SU-DHL-6 (cell line): ENCODE results near the gene FAM81A.

Experiments used
- H2AFZ ChIP-seq: fragments of 200-600 bp; sonication (generic); 2 replicates; pipeline ENCODE4 v1.6.1; 2014; ENCODE audit warnings: low read depth, mild to moderate bottlenecking, moderate library complexity, mixed read lengths, antibody characterized with exemption, low read length; ENCODE audit not compliant: severe bottlenecking
- H3F3A ChIP-seq: fragments of 200-600 bp; shearing (Covaris generic); 2 replicates; pipeline ENCODE4 v1.6.0; 2016; ENCODE audit warnings: antibody characterized with exemption, mild to moderate bottlenecking; ENCODE audit not compliant: insufficient read depth
- H3K27ac ChIP-seq: fragments of 200-600 bp; sonication (generic); 2 replicates; pipeline ENCODE4 v1.5.1; 2016; ENCODE audit warnings: low read depth, mild to moderate bottlenecking, low read length, moderate library complexity, mixed read lengths
- H3K27me3 ChIP-seq: fragments of 200-600 bp; sonication (generic), shearing (Covaris generic); 2 replicates; pipeline ENCODE4 v1.6.0; 2014; ENCODE audit warnings: mild to moderate bottlenecking, low read length
- H3K36me3 ChIP-seq: fragments of 200-600 bp; sonication (generic); 2 replicates; pipeline ENCODE4 v1.6.1; 2014; ENCODE audit warnings: mild to moderate bottlenecking, low read length, mixed read lengths
- H3K4me2 ChIP-seq: fragments of 300-600, 200-600 bp; shearing (Covaris generic), sonication (generic); 2 replicates; pipeline ENCODE4 v1.6.0; 2014; ENCODE audit warnings: low read length, low read depth, mild to moderate bottlenecking; ENCODE audit not compliant: poor library complexity, severe bottlenecking
- H3K4me3 ChIP-seq: fragments of 200-600 bp; sonication (generic); 2 replicates; pipeline ENCODE4 v1.5.1; 2014; ENCODE audit warnings: antibody characterized with exemption, low read length, mild to moderate bottlenecking, mixed read lengths; ENCODE audit not compliant: insufficient read depth, poor library complexity, severe bottlenecking
- H3K79me2 ChIP-seq: fragments of 200-600 bp; sonication (generic); 2 replicates; pipeline ENCODE4 v1.6.1; 2014; ENCODE audit warnings: mild to moderate bottlenecking, low read length, moderate library complexity; ENCODE audit not compliant: insufficient read depth
- H3K9ac ChIP-seq: fragments of 200-600 bp; sonication (generic); 2 replicates; pipeline ENCODE4 v1.7.0; 2014; ENCODE audit warnings: mild to moderate bottlenecking, low read length
- H3K9me2 ChIP-seq: fragments of 200-600 bp; sonication (generic); replicated peaks from 2 replicates; pipeline ENCODE4 v1.6.1; 2014; ENCODE audit warnings: low read length; ENCODE audit not compliant: insufficient read depth
- H3K9me3 ChIP-seq: fragments of 200-600 bp; sonication (generic); 2 replicates; pipeline ENCODE4 v1.6.1; 2014; ENCODE audit warnings: low read length, mixed read lengths; ENCODE audit not compliant: insufficient read depth
- H4K20me1 ChIP-seq: fragments of 200-600 bp; sonication (generic); 2 replicates; pipeline ENCODE4 v1.6.1; 2014; ENCODE audit warnings: low read depth, mild to moderate bottlenecking, antibody characterized with exemption, low read length, moderate library complexity, mixed read lengths
- EZH2phosphoT487 ChIP-seq: fragments of 200-600 bp; sonication (generic), shearing (Covaris generic); conservative IDR thresholded peaks from 2 replicates; pipeline ENCODE4 v1.6.1; 2018; ENCODE audit warnings: mild to moderate bottlenecking, antibody characterized with exemption, low read length, moderate library complexity, mixed read lengths
- TF ChIP-seq, protein P1 (sequence below): fragments of 200-600 bp; sonication (generic); IDR thresholded peaks from one replicate; pipeline ENCODE4 v1.5.1; 2017; ENCODE audit warnings: antibody characterized with exemption, mild to moderate bottlenecking, low read length, moderate library complexity; ENCODE audit not compliant: insufficient read depth, poor library complexity, severe bottlenecking

Gene FAM81A

GRCh38 chr15:59548501-59549226 lies 110.7 kb downstream of the FAM81A start:
- H4K20me1 ChIP-seq = no peaks in the 10 kb centered on the region
- H3K4me3 ChIP-seq = no peak overlapping the region
- no peak overlapping the region for H3K4me2 ChIP-seq
- no peak overlapping the region for H3K27ac ChIP-seq
- no peaks in the 10 kb centered on the region for H3K27me3 ChIP-seq
- no peaks in the 10 kb centered on the region for H3K9me3 ChIP-seq
- H3K36me3 ChIP-seq = no peaks in the 10 kb centered on the region
- H3F3A ChIP-seq = no peaks in the 10 kb centered on the region
- TF ChIP-seq EZH2phosphoT487 = no peak
- TF ChIP-seq, protein P1, sequence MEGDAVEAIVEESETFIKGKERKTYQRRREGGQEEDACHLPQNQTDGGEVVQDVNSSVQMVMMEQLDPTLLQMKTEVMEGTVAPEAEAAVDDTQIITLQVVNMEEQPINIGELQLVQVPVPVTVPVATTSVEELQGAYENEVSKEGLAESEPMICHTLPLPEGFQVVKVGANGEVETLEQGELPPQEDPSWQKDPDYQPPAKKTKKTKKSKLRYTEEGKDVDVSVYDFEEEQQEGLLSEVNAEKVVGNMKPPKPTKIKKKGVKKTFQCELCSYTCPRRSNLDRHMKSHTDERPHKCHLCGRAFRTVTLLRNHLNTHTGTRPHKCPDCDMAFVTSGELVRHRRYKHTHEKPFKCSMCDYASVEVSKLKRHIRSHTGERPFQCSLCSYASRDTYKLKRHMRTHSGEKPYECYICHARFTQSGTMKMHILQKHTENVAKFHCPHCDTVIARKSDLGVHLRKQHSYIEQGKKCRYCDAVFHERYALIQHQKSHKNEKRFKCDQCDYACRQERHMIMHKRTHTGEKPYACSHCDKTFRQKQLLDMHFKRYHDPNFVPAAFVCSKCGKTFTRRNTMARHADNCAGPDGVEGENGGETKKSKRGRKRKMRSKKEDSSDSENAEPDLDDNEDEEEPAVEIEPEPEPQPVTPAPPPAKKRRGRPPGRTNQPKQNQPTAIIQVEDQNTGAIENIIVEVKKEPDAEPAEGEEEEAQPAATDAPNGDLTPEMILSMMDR = no peak
- no peaks in the 10 kb centered on the region for H3K9me2 ChIP-seq
- H2AFZ ChIP-seq = no peak overlapping the region
- no peaks in the 10 kb centered on the region for H3K79me2 ChIP-seq
- no peak overlapping the region for H3K9ac ChIP-seq

DNA sequence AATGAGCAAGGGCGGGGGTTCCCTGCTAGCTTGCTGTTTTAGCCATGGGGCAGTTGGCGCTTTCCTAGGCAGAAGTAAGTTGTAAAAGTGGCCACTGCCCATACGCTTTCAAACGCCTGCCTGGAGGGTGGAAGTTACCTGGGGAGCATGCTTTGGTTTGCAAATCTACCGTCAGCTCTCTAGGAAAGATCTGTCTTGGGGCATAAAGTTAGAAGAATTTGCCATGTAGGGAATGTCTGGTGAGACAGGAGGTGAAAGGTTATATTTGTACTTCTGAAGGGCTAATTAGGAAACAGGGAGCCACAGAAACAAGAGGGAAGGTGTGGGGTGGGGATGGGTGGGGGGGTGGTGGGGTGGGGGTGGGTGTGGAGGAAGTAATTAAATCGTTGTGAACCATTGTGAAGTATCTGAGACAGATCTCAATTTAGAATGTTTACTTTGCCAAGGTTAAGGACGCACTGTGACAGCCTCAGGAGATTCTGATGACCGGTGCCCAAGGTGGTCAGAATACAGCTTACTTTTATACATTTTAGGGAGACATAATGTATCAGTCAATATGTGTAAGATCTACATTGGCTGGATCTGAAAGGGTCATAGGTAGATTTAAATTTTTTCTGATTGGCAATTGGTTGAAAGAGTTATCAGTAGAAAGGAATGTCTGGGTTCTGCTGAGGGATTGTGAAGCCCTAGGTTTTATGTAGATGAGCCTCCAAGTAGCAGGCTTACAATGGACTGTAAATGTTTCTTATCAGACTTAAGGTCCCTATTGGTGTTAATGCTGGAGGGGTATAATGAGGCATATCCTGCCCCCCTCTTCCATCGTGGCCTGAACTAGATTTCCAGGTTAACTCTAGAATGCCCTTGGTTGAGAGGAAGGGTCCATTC lies 111.6 kb downstream of the FAM81A start:
- TF ChIP-seq, protein P1 = no peak
- no peak for TF ChIP-seq EZH2phosphoT487

GRCh38 chr15:59550530-59550929 lies 112.5 kb downstream of the FAM81A start:
- no peak overlapping the region for H2AFZ ChIP-seq
- H3K27ac ChIP-seq = no peak overlapping the region
- no peak overlapping the region for H3K4me2 ChIP-seq
- H3K79me2 ChIP-seq = no peaks in the 10 kb centered on the region
- H3K9me3 ChIP-seq = no peaks in the 10 kb centered on the region
- H3F3A ChIP-seq = no peaks in the 10 kb centered on the region
- TF ChIP-seq, protein P1 = no peak
- TF ChIP-seq EZH2phosphoT487 = no peak
- H4K20me1 ChIP-seq = no peaks in the 10 kb centered on the region
- no peak overlapping the region for H3K9ac ChIP-seq
- H3K9me2 ChIP-seq = no peaks in the 10 kb centered on the region
- no peak overlapping the region for H3K4me3 ChIP-seq
- H3K36me3 ChIP-seq = no peaks in the 10 kb centered on the region
- no peaks in the 10 kb centered on the region for H3K27me3 ChIP-seq

More for the DNA sequence above, 111.6 kb downstream of the FAM81A start:
- Histone ChIP-seq H3K9me3 (no peaks in the 10 kb centered on the region), H3K79me2 (no peaks in the 10 kb centered on the region), H3K9ac (no peak overlapping the region), H3K36me3 (no peaks in the 10 kb centered on the region), H4K20me1 (no peaks in the 10 kb centered on the region), H3K4me3 (no peak overlapping the region), H3K9me2 (no peaks in the 10 kb centered on the region), H3K27me3 (no peaks in the 10 kb centered on the region), H2AFZ (no peak overlapping the region), H3K27ac (no peak overlapping the region), H3F3A (no peaks in the 10 kb centered on the region), H3K4me2 (no peak overlapping the region)
